H1 (cell line): ENCODE measurements around the gene ZGRF1. TPM values are rescaled to one million over a fixed set of nuclear protein-coding genes. Genes with fewer than 3 reads are reported as not detected.

Source experiments
- CHD7 ChIP-seq: fragments of 300-600 bp; sonication (generic); IDR thresholded peaks from 2 replicates; pipeline ENCODE4 v1.7.1; 2012; ENCODE audit warnings: low read length, moderate library complexity, mild to moderate bottlenecking, inconsistent platforms; ENCODE audit not compliant: insufficient replicate concordance
- HDAC2 ChIP-seq, 2 experiments: fragments of 300-600 bp in 1 of 2; sonication (generic) in 1 of 2; IDR thresholded peaks; 2 replicates each; pipeline ENCODE4 v1.6.1; 2011 to 2012; ENCODE audit warnings: low read depth in 2 of 2, low read length in 2 of 2, mild to moderate bottlenecking in 2 of 2, moderate library complexity in 2 of 2, borderline replicate concordance in 1 of 2, inconsistent platforms in 1 of 2
- POLR2AphosphoS5 ChIP-seq: IDR thresholded peaks from 2 replicates; pipeline ENCODE4 v1.6.1; 2011; ENCODE audit warnings: low read depth, low read length
- TEAD4 ChIP-seq: IDR thresholded peaks from 2 replicates; pipeline ENCODE4 v1.6.1; 2012; ENCODE audit warnings: low read depth, low read length, inconsistent platforms, mixed read lengths
- polyA plus RNA-seq, 7 experiments: library from polyadenylated mRNA; depleted of rRNA in 3 of 7; stranded (reverse) in 5 of 7; unstranded in 2 of 7; fragments of >200 nt in 5 of 7; fragments of 200-250 nt in 2 of 7; gene quantifications; 1 replicate in 5 of 7; 2 replicates in 1 of 7; 4 replicates in 1 of 7; pipeline versions ENCODE4 v1.2.1 to v1.2.3, GENCODE V29; 2011 to 2013; ENCODE audit warnings: missing spikeins in 2 of 7, mixed read lengths in 2 of 7
- total RNA-seq: library from RNA; stranded (reverse); fragmentation: NEBNext Ultra II Directional; extraction: Animal tissue kit (Norgen Biotek cat#: 25700); gene quantifications from 2 replicates; pipeline ENCODE4 v1.2.1, GENCODE V29; 2021

Gene ZGRF1
- total and polyA plus RNA-seq, 2 of the 8 experiments (the other 6 are each of a cell fraction or from before 2014, with no cell fraction given) = 12.0 to 44.6 TPM

- TF ChIP-seq CHD7 = peak; percentile 95
- 0 out of 2 replicates have a peak, but pooled peaks have one; percentile 0 for TF ChIP-seq TEAD4
- TF ChIP-seq HDAC2 (IDR thresholded peaks at IDR 0.05; ENCODE audit: borderline replicate concordance in 1 of 2, low read depth in 2 of 2, low read length in 2 of 2) = 0 out of 4 replicates have a peak, but pooled peaks of 1 of the 2 experiments have one; percentile 38
- no peak for TF ChIP-seq POLR2AphosphoS5
These were observed 12.3 kb upstream of the ZGRF1 start (continued) for GRCh38 chr4:112649055-112649408.
